Activated naive CD8-positive, alpha-beta T cell treated with anti-CD3 and anti-CD28 coated beads, Interleukin-2, amount 10 ng/mL, durations not matched to agents 7 days and 5 days (primary cell): ENCODE measurements around the gene LMBRD1. TPM values are rescaled to one million over a fixed set of nuclear protein-coding genes. Genes with fewer than 3 reads are reported as not detected.

Source experiments
- ATAC-seq: fragments of 150-1000 bp; cut with Tn5 transposase; one replicate; pipeline ENCODE4 v1.10.0; 2021; ENCODE audit warnings: low read depth, moderate library complexity
- POLR2A ChIA-PET: fragments of 350-600 bp; sonication (Branson Sonifier 250); formaldehyde crosslinking; loops from one replicate; lab custom pipeline; 2021; ENCODE audit warnings: antibody characterized with exemption; lab: Charles Lee
- DNase-seq: peaks from one replicate; pipeline ENCODE4 v3.0.0; 2021
- H3K27ac Mint-ChIP-seq: one replicate; pipeline ENCODE4 v1.8.0; 2022; ENCODE audit warnings: mild to moderate bottlenecking, mixed read lengths
- H3K27me3 Mint-ChIP-seq: one replicate; pipeline ENCODE4 v1.8.0; 2022; ENCODE audit warnings: mild to moderate bottlenecking, moderate library complexity, mixed read lengths
- H3K36me3 Mint-ChIP-seq: one replicate; pipeline ENCODE4 v1.8.0; 2021; ENCODE audit warnings: mild to moderate bottlenecking, mixed read lengths
- H3K4me1 Mint-ChIP-seq: one replicate; pipeline ENCODE4 v1.8.0; 2021; ENCODE audit warnings: mixed read lengths
- H3K4me3 Mint-ChIP-seq: one replicate; pipeline ENCODE4 v1.8.0; 2022; ENCODE audit warnings: mild to moderate bottlenecking, moderate library complexity, mixed read lengths
- H3K9me3 Mint-ChIP-seq: one replicate; pipeline ENCODE4 v1.8.0; 2021; ENCODE audit warnings: mixed read lengths
- total RNA-seq, 2 experiments: library from RNA; stranded (reverse); gene quantifications; one replicate each; pipeline ENCODE4 v1.2.3, GENCODE V29; 2021

Gene LMBRD1
- total RNA-seq, 2 experiments from 2014 or later = 27.7 to 30.5 TPM

DNA sequence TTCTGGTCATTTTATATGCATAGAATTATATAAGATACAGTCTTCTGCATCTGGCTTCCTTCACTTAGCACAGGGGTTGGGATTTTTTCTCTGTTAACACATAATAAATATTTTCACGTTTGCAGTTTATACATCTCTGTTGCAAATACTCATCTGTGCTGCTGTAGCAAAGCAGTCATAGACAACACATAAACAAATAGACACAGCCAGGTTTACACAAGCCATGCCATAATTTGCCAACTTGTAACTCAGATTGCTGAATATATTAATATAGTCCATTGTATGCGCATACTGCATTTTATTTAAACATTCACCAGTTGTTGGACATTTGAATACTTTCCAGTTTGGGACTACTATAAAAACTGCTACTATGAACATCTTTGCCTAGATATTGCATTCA, 35.0 kb downstream of the LMBRD1 start:
- DNase-seq (no peak), ATAC-seq (no peak)
- H3K9me3 Mint-ChIP-seq = peaks cover under 1% of the 10 kb centered on the region
- H3K4me1 Mint-ChIP-seq = peaks cover 5% of the 10 kb centered on the region
- H3K4me3 Mint-ChIP-seq = no peak overlapping the region
- H3K27ac Mint-ChIP-seq = no peak overlapping the region
- POLR2A ChIA-PET = no interaction called here
- H3K27me3 Mint-ChIP-seq = no peaks in the 10 kb centered on the region
- H3K36me3 Mint-ChIP-seq = peaks cover 24% of the 10 kb centered on the region

DNA sequence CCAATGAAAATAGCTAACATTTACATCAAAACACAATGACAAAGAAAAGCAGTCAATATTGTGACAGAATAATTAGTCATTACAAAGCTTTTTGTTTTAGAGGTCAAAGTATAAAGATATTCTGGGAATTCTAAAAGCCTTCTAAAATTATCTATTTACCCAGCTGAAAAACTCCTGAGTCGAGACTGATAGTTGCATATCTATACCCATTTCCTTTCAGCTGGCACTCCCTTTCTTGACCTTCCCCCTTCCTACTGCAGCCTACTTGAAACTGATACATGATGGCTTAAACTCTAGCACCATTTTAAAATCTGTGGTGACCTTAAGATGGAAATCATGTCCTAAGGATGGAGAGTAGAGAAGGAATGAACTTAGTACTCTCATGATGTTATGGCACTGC, 38.6 kb downstream of the LMBRD1 start:
- POLR2A ChIA-PET = interaction anchor here (0.8 kb wide), 1 partner anchor 912 kb away, joined by 3 read pairs; no protein-coding TSS in a partner anchor
- no peak overlapping the region for H3K27ac Mint-ChIP-seq
- H3K4me3 Mint-ChIP-seq = no peak overlapping the region
- ATAC-seq (no peak), DNase-seq (no peak)
- H3K27me3 Mint-ChIP-seq = no peaks in the 10 kb centered on the region
- H3K36me3 Mint-ChIP-seq = peaks cover 27% of the 10 kb centered on the region
- H3K9me3 Mint-ChIP-seq = peaks cover 4% of the 10 kb centered on the region
- peaks cover 4% of the 10 kb centered on the region for H3K4me1 Mint-ChIP-seq

GRCh38 chr6:69756907-69757306, 39.9 kb downstream of the LMBRD1 start:
- POLR2A ChIA-PET = no interaction called here
- Mint-ChIP-seq H3K27ac (no peak overlapping the region), H3K36me3 (peaks cover 21% of the 10 kb centered on the region), H3K27me3 (no peaks in the 10 kb centered on the region), H3K4me3 (no peak overlapping the region), H3K4me1 (peaks cover 3% of the 10 kb centered on the region), H3K9me3 (peaks cover 4% of the 10 kb centered on the region)
- no peak for ATAC-seq
- DNase-seq = no peak

DNA sequence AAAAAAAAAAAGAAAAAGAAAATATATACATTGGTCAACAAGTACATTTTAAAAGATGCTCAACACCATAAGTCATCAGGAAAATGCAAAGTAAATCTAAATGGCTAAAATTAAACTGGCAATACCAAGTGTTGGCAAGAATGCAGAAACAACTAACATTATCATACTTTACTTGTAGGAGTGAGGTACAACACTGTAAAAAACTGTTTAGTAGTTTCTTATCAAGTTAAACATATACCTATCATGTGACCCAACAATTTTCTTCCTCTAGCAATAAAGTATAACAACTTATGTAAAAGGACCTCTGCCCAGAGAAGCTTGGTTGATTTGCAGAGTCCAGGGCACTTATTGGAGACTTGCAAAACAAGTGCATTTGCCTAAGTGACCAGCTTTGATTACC, 40.4 kb downstream of the LMBRD1 start:
- H3K27me3 Mint-ChIP-seq = no peaks in the 10 kb centered on the region
- H3K4me1 Mint-ChIP-seq = peaks cover 3% of the 10 kb centered on the region
- no peak for ATAC-seq
- DNase-seq = no peak
- no peak overlapping the region for H3K4me3 Mint-ChIP-seq
- H3K36me3 Mint-ChIP-seq = peaks cover 21% of the 10 kb centered on the region
- POLR2A ChIA-PET = no interaction called here
- H3K9me3 Mint-ChIP-seq = peaks cover 4% of the 10 kb centered on the region
- no peak overlapping the region for H3K27ac Mint-ChIP-seq

DNA sequence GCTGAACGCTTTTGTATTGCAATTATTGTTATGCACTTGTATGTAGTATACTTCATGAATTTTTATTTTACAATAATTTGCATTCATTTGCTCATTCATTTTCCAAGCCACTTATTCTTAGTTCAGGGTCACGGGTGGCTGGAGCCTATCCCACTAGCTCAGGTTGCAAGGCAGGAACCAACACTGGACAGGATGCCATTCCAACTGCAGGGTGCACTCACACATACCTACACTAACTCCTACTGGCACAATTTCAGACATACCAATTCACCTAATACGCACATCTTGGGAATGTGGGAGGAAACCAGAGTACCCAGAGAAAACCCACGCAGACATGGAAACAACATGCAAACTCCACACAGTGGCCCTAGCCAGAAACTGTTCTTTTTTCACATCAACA, 61.8 kb downstream of the LMBRD1 start:
- Mint-ChIP-seq H3K4me1 (peaks cover 2% of the 10 kb centered on the region), H3K36me3 (peaks cover 5% of the 10 kb centered on the region), H3K9me3 (no peaks in the 10 kb centered on the region), H3K27me3 (no peaks in the 10 kb centered on the region), H3K27ac (no peak overlapping the region), H3K4me3 (no peak overlapping the region)
- DNase-seq = no peak
- POLR2A ChIA-PET = no interaction called here
- ATAC-seq = no peak

- ATAC-seq = no peak
- POLR2A ChIA-PET = no interaction called here
- Mint-ChIP-seq H3K4me1 (peaks cover 2% of the 10 kb centered on the region), H3K27me3 (no peaks in the 10 kb centered on the region), H3K27ac (no peak overlapping the region), H3K9me3 (no peaks in the 10 kb centered on the region), H3K36me3 (peaks cover 2% of the 10 kb centered on the region), H3K4me3 (no peak overlapping the region)
- no peak for DNase-seq
Measured at GRCh38 chr6:69732640-69733039, 64.2 kb downstream of the LMBRD1 start.

GRCh38 chr6:69732045-69732444, 64.8 kb downstream of the LMBRD1 start:
- no peak overlapping the region for H3K27ac Mint-ChIP-seq
- ATAC-seq (no peak), DNase-seq (no peak)
- POLR2A ChIA-PET = no interaction called here
- peaks cover under 1% of the 10 kb centered on the region for H3K36me3 Mint-ChIP-seq
- H3K9me3 Mint-ChIP-seq = no peaks in the 10 kb centered on the region
- no peak overlapping the region for H3K4me3 Mint-ChIP-seq
- peaks cover 2% of the 10 kb centered on the region for H3K4me1 Mint-ChIP-seq
- H3K27me3 Mint-ChIP-seq = no peaks in the 10 kb centered on the region

GRCh38 chr6:69729870-69730449, 66.8 kb downstream of the LMBRD1 start:
- H3K27ac Mint-ChIP-seq = no peak overlapping the region
- H3K27me3 Mint-ChIP-seq = no peaks in the 10 kb centered on the region
- peaks cover 17% of the 10 kb centered on the region for H3K36me3 Mint-ChIP-seq
- POLR2A ChIA-PET = no interaction called here
- H3K4me3 Mint-ChIP-seq = no peak overlapping the region
- DNase-seq (no peak), ATAC-seq (no peak)
- no peaks in the 10 kb centered on the region for H3K4me1 Mint-ChIP-seq
- H3K9me3 Mint-ChIP-seq = peaks cover 6% of the 10 kb centered on the region

GRCh38 chr6:69722683-69723082, 74.1 kb downstream of the LMBRD1 start:
- H3K4me3 Mint-ChIP-seq = no peak overlapping the region
- no peak for DNase-seq
- peaks cover 48% of the 10 kb centered on the region for H3K36me3 Mint-ChIP-seq
- ATAC-seq = no peak
- peaks cover 6% of the 10 kb centered on the region for H3K9me3 Mint-ChIP-seq
- H3K27ac Mint-ChIP-seq = no peak overlapping the region
- no peaks in the 10 kb centered on the region for H3K4me1 Mint-ChIP-seq
- POLR2A ChIA-PET = no interaction called here
- H3K27me3 Mint-ChIP-seq = no peaks in the 10 kb centered on the region

DNA sequence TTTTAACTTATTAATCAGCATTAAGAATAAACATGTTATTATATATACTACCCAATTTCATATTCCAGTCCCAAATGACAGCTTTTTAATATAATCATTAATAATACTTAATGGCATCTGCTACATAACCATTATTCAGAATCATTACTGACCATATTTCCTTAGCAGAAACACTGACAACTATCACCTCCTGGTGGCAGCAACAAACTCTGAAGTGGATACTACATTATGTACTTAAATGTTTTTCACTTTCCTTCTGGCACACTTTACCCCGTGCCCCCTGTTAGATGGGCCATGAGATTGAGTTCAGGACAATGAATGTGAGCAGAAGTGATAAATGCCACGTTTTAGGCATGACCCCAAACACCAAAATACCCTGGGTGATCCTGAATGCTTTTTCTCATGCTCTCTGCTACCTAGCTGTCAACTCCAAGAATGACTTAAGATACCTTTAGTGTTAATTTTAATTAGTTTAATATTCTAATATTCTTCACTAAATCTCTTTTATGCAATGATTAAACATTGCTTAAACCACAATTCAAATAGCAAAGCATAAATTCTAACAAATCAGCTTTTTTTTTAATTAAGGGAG, 77.1 kb downstream of the LMBRD1 start:
- no peaks in the 10 kb centered on the region for H3K9me3 Mint-ChIP-seq
- H3K4me1 Mint-ChIP-seq = no peaks in the 10 kb centered on the region
- no peak for DNase-seq
- H3K27ac Mint-ChIP-seq = no peak overlapping the region
- POLR2A ChIA-PET = no interaction called here
- no peak overlapping the region for H3K4me3 Mint-ChIP-seq
- ATAC-seq = no peak
- peaks cover 40% of the 10 kb centered on the region for H3K36me3 Mint-ChIP-seq
- H3K27me3 Mint-ChIP-seq = no peaks in the 10 kb centered on the region

GRCh38 chr6:69706724-69707123, 90.1 kb downstream of the LMBRD1 start:
- Mint-ChIP-seq H3K4me3 (no peak overlapping the region), H3K36me3 (peaks cover 22% of the 10 kb centered on the region), H3K27ac (no peak overlapping the region), H3K9me3 (no peaks in the 10 kb centered on the region), H3K27me3 (no peaks in the 10 kb centered on the region), H3K4me1 (no peaks in the 10 kb centered on the region)
- POLR2A ChIA-PET = no interaction called here
- DNase-seq (no peak), ATAC-seq (no peak)

GRCh38 chr6:69705954-69706353, 90.9 kb downstream of the LMBRD1 start:
- ATAC-seq (no peak), DNase-seq (no peak)
- no peak overlapping the region for H3K27ac Mint-ChIP-seq
- POLR2A ChIA-PET = no interaction called here
- H3K4me3 Mint-ChIP-seq = no peak overlapping the region
- peaks cover 20% of the 10 kb centered on the region for H3K36me3 Mint-ChIP-seq
- H3K9me3 Mint-ChIP-seq = no peaks in the 10 kb centered on the region
- no peaks in the 10 kb centered on the region for H3K27me3 Mint-ChIP-seq
- no peaks in the 10 kb centered on the region for H3K4me1 Mint-ChIP-seq

DNA sequence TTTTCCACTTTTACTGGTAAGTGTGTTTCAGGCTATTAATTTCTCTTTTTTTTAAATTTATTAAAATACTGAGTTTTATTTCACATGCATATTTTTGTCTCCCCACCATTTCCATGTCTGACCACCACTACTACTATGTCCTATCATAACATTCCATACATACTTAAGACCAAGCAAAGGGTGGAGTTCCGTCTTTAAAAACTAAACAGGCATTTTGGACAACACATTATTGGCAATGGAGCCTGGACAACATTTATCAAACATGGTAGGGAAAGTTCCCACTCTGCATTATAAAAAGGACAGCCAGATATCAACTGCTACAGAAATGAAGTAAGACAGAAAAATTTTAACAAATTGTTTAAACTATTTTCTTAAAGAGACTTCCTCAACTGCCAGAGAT, 91.9 kb downstream of the LMBRD1 start:
- Mint-ChIP-seq H3K4me1 (no peaks in the 10 kb centered on the region), H3K36me3 (peaks cover 20% of the 10 kb centered on the region), H3K4me3 (no peak overlapping the region), H3K27me3 (no peaks in the 10 kb centered on the region), H3K27ac (no peak overlapping the region), H3K9me3 (no peaks in the 10 kb centered on the region)
- ATAC-seq = no peak
- POLR2A ChIA-PET = no interaction called here
- DNase-seq = no peak

- POLR2A ChIA-PET = no interaction called here
- H3K27me3 Mint-ChIP-seq = no peaks in the 10 kb centered on the region
- DNase-seq = no peak
- peaks cover 27% of the 10 kb centered on the region for H3K36me3 Mint-ChIP-seq
- H3K9me3 Mint-ChIP-seq = no peaks in the 10 kb centered on the region
- no peak overlapping the region for H3K27ac Mint-ChIP-seq
- peaks cover 4% of the 10 kb centered on the region for H3K4me1 Mint-ChIP-seq
- H3K4me3 Mint-ChIP-seq = no peak overlapping the region
- no peak for ATAC-seq
Measured at GRCh38 chr6:69699655-69700054, 97.2 kb downstream of the LMBRD1 start.
